ENCODE results near the gene MBP. TPM values are rescaled to one million over a fixed set of nuclear protein-coding genes. Genes with fewer than 3 reads are reported as not detected.

The MBP gene
- total and polyA plus RNA-seq, 2 of the 13 experiments (the other 11 are each of a cell fraction or from before 2014, with no cell fraction given) = 5.0 to 8.5 TPM

GRCh38 chr18:77059294-77059916 lies 73.2 kb downstream of the MBP start:
- no peaks in the 10 kb centered on the region; a peak in 2 of 5 replicates for H3K36me3 ChIP-seq (replicated peaks in 1 of 2; ENCODE audit: control insufficient read depth in 1 of 2, insufficient read depth in 2 of 2, low read length in 2 of 2)
- TF ChIP-seq, protein P1, sequence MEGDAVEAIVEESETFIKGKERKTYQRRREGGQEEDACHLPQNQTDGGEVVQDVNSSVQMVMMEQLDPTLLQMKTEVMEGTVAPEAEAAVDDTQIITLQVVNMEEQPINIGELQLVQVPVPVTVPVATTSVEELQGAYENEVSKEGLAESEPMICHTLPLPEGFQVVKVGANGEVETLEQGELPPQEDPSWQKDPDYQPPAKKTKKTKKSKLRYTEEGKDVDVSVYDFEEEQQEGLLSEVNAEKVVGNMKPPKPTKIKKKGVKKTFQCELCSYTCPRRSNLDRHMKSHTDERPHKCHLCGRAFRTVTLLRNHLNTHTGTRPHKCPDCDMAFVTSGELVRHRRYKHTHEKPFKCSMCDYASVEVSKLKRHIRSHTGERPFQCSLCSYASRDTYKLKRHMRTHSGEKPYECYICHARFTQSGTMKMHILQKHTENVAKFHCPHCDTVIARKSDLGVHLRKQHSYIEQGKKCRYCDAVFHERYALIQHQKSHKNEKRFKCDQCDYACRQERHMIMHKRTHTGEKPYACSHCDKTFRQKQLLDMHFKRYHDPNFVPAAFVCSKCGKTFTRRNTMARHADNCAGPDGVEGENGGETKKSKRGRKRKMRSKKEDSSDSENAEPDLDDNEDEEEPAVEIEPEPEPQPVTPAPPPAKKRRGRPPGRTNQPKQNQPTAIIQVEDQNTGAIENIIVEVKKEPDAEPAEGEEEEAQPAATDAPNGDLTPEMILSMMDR (CRISPR knock-in tag; IDR thresholded peaks at IDR 0.05) = peak; percentile 60
- TF ChIP-seq SMC3 (IDR thresholded peaks at IDR 0.05; ENCODE audit: low read length) = peak; percentile 50; the same call in 1 of the 2 replicates
- TF ChIP-seq STAG1 (CRISPR knock-in tag; IDR thresholded peaks at IDR 0.05) = peak; percentile 46
- no peak for TF ChIP-seq RBFOX2 (IDR thresholded peaks at IDR 0.05; ENCODE audit: low read depth, low read length)
- TF ChIP-seq, protein P2, sequence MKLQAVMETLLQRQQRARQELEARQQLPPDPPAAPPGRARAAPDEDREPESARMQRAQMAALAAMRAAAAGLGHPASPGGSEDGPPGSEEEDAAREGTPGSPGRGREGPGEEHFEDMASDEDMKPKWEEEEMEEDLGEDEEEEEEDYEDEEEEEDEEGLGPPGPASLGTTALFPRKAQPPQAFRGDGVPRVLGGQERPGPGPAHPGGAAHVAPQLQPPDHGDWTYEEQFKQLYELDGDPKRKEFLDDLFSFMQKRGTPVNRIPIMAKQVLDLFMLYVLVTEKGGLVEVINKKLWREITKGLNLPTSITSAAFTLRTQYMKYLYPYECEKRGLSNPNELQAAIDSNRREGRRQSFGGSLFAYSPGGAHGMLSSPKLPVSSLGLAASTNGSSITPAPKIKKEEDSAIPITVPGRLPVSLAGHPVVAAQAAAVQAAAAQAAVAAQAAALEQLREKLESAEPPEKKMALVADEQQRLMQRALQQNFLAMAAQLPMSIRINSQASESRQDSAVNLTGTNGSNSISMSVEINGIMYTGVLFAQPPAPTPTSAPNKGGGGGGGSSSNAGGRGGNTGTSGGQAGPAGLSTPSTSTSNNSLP (IDR thresholded peaks at IDR 0.05; ENCODE audit: low read depth, low read length) = 0 out of 2 replicates have a peak, but pooled peaks have one; percentile 52
- POLR2A ChIA-PET = no interaction called here
- ATAC-seq (no peak), DNase-seq (ENCODE audit: low spot score) (peak; percentile 65), FAIRE-seq (peak; percentile 64)
- H3K27me3 ChIP-seq (ENCODE audit: control insufficient read depth in 1 of 2, insufficient read depth in 2 of 2, low read length in 2 of 2) = no peaks in the 10 kb centered on the region
- WGBS (ENCODE audit: low lambda C conversion rate) = 76% methylated on average over 2 of the region's 2 CpGs
- H3K9me3 ChIP-seq (ENCODE audit: low read length) = no peaks in the 10 kb centered on the region
- H3K4me3 ChIP-seq (replicated peaks in 1 of 3; ENCODE audit: insufficient read depth in 1 of 3, low read depth in 2 of 3, low read length in 3 of 3) = no peak overlapping the region
- no peak overlapping the region for H2AFZ ChIP-seq (ENCODE audit: low read length)
- H3K4me2 ChIP-seq (ENCODE audit: low read depth, low read length) = no peak overlapping the region
- CTCF ChIA-PET (ENCODE audit: low intra/inter-chr PET ratio, low total read pairs) = interaction anchor here (1.6 kb wide), 1 partner anchor 59 kb away, joined by 18 read pairs; no protein-coding TSS in a partner anchor
- in situ Hi-C loops (cut with HindIII; ENCODE audit: extremely low pct_ligation_motif_present, low pct_unique_long_range_greater_than_20kb) (no loop called here), intact Hi-C loops (cut with micrococcal nuclease; ENCODE audit: unreplicated experiment) (loop anchor here (1.0 to 5.0 kb wide), 3 partner anchors 73 to 257 kb away; partner anchors contain the start of gene MBP)
- no peak overlapping the region for H3K9ac ChIP-seq (ENCODE audit: insufficient read depth, low read depth, low read length)
- H3K27ac ChIP-seq (ENCODE audit: extremely low read length, insufficient read depth, low read length) = no peak overlapping the region
- H3K4me1 ChIP-seq (ENCODE audit: insufficient read depth, low read length) = peaks cover 32% of the 10 kb centered on the region
- H4K20me1 ChIP-seq (ENCODE audit: insufficient read depth, low read length) = no peaks in the 10 kb centered on the region
- no TSS peak for BruUV-seq (replicated peaks)
- no peaks in the 10 kb centered on the region for H3K79me2 ChIP-seq (ENCODE audit: insufficient read depth, low read length)

All from HepG2 (cell line).